Parathyroid adenoma (tissue), 2 donors: Measurements from ENCODE around the gene PANK1.

Source experiments
- H2AFZ ChIP-seq: fragments of 300-600 bp; sonication (generic); one replicate; pipeline ENCODE4 v1.7.0; 2017; ENCODE audit warnings: antibody characterized with exemption, mild to moderate bottlenecking
- H3K27ac ChIP-seq: fragments of 300-600 bp; sonication (generic); one replicate; pipeline ENCODE4 v1.7.0; 2017
- H3K27me3 ChIP-seq: fragments of 300-600 bp; sonication (generic); one replicate; pipeline ENCODE4 v1.7.0; 2017; ENCODE audit warnings: low read length; ENCODE audit not compliant: control insufficient read depth, insufficient read depth
- H3K36me3 ChIP-seq: fragments of 300-600 bp; sonication (generic); one replicate; pipeline ENCODE4 v1.7.0; 2017; ENCODE audit warnings: low read length; ENCODE audit not compliant: control insufficient read depth, insufficient read depth
- H3K4me1 ChIP-seq: fragments of 300-600 bp; sonication (generic); one replicate; pipeline ENCODE4 v1.7.0; 2017; ENCODE audit warnings: control low read depth
- H3K4me2 ChIP-seq: fragments of 300-600 bp; sonication (generic); one replicate; pipeline ENCODE4 v1.7.0; 2017; ENCODE audit warnings: low read length
- H3K4me3 ChIP-seq: fragments of 300-600 bp; sonication (generic); one replicate; pipeline ENCODE4 v1.7.0; 2017; ENCODE audit warnings: low read depth, low read length
- H3K79me2 ChIP-seq: fragments of 300-600 bp; sonication (generic); one replicate; pipeline ENCODE4 v1.7.0; 2017; ENCODE audit warnings: control low read depth
- H3K9ac ChIP-seq: fragments of 300-600 bp; sonication (generic); one replicate; pipeline ENCODE4 v1.7.0; 2017; ENCODE audit warnings: mild to moderate bottlenecking
- H3K9me3 ChIP-seq: fragments of 300-600 bp; sonication (generic); one replicate; pipeline ENCODE4 v1.7.0; 2017; ENCODE audit warnings: low read length; ENCODE audit not compliant: control insufficient read depth
- CTCF ChIP-seq: fragments of 300-600 bp; sonication (generic); IDR thresholded peaks from one replicate; pipeline ENCODE4 v1.7.0; 2017; ENCODE audit warnings: antibody characterized with exemption, mild to moderate bottlenecking
- donor health status: primary hyperparathyroidism.

Gene PANK1

GRCh38 chr10:89534826-89535166 is 110.2 kb downstream of the PANK1 start:
- Histone ChIP-seq H3K36me3 (no peaks in the 10 kb centered on the region), H3K4me2 (peak overlapping the region; percentile 11), H3K9me3 (no peaks in the 10 kb centered on the region), H3K4me1 (no peaks in the 10 kb centered on the region), H3K27me3 (no peaks in the 10 kb centered on the region), H3K4me3 (no peak overlapping the region), H3K9ac (no peak overlapping the region), H3K79me2 (no peaks in the 10 kb centered on the region), H2AFZ (no peak overlapping the region), H3K27ac (no peak overlapping the region)
- no peak for TF ChIP-seq CTCF
